Liver (tissue), 3 donors: Measurements from ENCODE around the gene OR7G2.

ENCODE experiments used
- ATF3 ChIP-seq: IDR thresholded peaks from 2 replicates; pipeline ENCODE4 v1.6.1; 2016; ENCODE audit warnings: antibody characterized with exemption
- CTCF ChIP-seq: fragments of 150-350 bp; IDR thresholded peaks from 2 replicates; pipeline ENCODE4 v1.5.1; 2017; ENCODE audit warnings: improper control_type of control experiment, low read depth, low read length; ENCODE audit not compliant: missing input control
- EGR1 ChIP-seq, 2 donors: IDR thresholded peaks; 2 replicates each; pipeline ENCODE4 v1.6.1; 2016 to 2018; ENCODE audit warnings: antibody characterized with exemption in 2 of 2, low read depth in 2 of 2
- JUND ChIP-seq, 2 donors: IDR thresholded peaks; 2 replicates each; pipeline ENCODE4 v1.6.1; 2016; ENCODE audit warnings: antibody characterized with exemption in 2 of 2
- TAF1 ChIP-seq: conservative IDR thresholded peaks from 2 replicates; pipeline ENCODE4 v1.6.1; 2016; ENCODE audit warnings: antibody characterized with exemption, mild to moderate bottlenecking
- YY1 ChIP-seq: IDR thresholded peaks from 2 replicates; pipeline ENCODE4 v1.6.1; 2016; ENCODE audit warnings: antibody characterized with exemption, mild to moderate bottlenecking
- ZBTB33 ChIP-seq: IDR thresholded peaks from 2 replicates; pipeline ENCODE4 v1.6.1; 2016; ENCODE audit warnings: antibody characterized with exemption
- donor health status: healthy.
- donor health status: healthy.

- TF ChIP-seq CTCF (no peak), YY1 (no peak), EGR1 (IDR thresholded peaks at IDR 0.05; ENCODE audit: low read depth in 2 of 2) (no peak), ZBTB33 (no peak), ATF3 (no peak), TAF1 (no peak), JUND (IDR thresholded peaks at IDR 0.05) (no peak)
These were observed 48.2 kb downstream of the OR7G2 start for GRCh38 chr19:9058905-9059667.
